Tibial nerve (tissue), 4 donors: ENCODE results near the gene KRAS.

Experiments used
- CTCF ChIP-seq, 5 experiments: fragments of 200-600 bp in 3 of 5; fragments of 450-650 bp in 2 of 5; sonication (generic) in 3 of 5; IDR thresholded peaks; one replicate each; pipeline ENCODE4 v1.5.1; 2016 to 2019; ENCODE audit warnings: antibody characterized with exemption in 5 of 5, mild to moderate bottlenecking in 3 of 5, moderate library complexity in 2 of 5
- EP300 ChIP-seq, 2 donors: sonication (generic); formaldehyde crosslinking; IDR thresholded peaks; one replicate each; pipeline ENCODE4 v1.6.1; 2017; ENCODE audit warnings: antibody characterized with exemption in 2 of 2, mild to moderate bottlenecking in 1 of 2

DNA sequence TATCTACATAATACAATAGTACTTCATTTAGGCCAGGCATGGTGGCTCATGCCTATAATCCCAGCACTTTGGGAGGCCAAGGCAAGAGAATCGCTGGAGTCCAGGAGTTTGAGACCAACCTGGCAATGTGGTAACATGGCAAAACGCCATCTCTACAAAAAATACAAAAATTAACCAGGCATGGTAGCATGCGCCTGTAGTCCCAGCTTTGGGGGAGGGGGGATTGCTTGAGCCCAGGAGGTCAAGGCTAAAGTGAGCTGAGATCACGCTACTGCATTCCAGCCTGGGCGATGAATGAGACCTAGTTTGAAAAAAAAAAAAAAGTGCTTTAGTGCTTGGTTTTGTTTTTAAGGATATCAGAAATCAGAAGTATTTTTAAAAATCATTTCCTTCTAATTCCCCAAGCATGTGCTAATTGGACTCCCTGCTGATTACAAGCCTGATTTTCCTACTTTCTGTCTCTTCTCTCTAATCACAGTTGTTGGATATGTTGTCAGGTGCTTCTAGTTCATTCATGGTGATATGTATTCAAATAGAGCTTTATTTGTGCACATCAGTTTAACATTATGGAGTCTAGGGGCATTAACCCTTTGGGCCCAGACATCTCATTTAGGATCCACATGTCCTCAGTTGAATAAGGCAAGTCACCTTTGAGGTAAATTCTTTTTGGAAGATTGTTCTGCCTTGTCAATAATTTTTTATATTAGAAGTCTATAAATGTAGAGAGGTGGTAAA, 7.0 kb upstream of the KRAS start:
- TF ChIP-seq CTCF (IDR thresholded peaks at IDR 0.05) (no peak), EP300 (IDR thresholded peaks at IDR 0.05) (no peak)
